ENCODE data around the gene ADAMTS13.

Gene ADAMTS13

DNA sequence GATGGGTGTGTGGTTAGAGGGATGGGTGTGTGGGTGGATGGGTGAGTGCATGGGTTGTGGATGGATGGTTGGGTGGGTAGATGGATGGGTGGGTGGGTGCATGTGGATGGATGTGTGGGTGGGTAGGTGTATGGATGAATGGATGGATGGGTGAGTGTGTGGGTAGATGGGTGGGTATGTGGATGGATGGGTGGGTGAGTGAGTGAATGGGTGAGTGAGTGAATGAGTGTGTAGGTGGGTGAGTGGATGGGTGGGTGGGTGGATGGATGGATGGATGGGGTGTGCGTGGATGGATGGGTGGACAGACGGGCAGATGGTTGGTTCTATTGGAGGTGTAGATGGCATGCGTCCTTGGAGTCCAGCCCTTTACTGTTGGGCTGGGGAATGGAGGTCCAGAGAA, 28.8 kb upstream of the ADAMTS13 start:
- no peak for DNase-seq

DNA sequence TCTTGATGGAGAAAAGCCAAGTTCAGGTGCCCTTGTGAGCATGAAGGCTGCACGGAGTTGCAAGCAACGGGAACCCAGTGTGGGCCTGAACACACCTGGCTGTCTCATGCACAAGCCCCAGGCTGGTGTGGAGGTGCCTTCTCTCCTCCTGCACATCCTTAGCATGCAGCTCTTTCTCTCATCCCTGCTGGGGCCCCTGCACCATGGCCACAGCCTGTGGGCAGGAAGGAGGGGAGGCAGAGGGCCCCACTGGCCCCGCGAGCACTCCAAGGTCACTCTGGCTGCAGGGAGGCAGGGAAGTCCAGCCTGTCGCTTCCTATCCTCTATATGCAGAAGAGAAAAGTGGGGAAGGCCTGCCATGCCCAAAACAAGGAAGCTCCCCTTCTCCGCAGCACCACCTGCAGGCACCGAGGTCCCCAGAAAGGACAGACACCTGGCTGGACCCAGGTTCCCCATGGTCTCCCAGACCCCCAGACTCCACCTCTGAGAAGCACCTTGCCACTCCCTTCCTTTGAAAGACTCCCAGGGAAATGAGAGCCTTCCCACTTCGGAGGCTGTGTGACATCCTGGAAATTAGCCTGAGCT, 27.4 kb upstream of the ADAMTS13 start:
- DNase-seq: no peak

DNA sequence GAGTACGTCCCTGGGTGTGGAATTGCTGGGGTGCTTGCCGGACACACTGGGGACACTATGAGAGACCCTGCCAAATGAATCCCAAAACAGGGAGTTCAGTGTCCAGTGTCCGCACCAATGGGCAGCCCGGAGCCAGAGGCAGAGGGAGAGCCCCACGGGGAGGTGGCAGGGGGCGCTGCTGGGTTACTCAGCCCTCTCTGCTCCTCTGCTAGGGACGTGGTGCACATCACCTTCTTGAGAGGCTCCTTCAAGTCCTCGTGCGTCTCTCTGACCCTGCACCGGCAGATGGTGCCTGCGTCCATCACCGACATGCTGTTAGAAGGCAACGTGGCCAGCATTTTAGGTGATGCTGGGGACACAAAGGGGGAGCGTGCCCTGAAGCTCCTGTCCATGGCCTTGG, 25.2 kb upstream of the ADAMTS13 start:
- no peak for DNase-seq

DNA sequence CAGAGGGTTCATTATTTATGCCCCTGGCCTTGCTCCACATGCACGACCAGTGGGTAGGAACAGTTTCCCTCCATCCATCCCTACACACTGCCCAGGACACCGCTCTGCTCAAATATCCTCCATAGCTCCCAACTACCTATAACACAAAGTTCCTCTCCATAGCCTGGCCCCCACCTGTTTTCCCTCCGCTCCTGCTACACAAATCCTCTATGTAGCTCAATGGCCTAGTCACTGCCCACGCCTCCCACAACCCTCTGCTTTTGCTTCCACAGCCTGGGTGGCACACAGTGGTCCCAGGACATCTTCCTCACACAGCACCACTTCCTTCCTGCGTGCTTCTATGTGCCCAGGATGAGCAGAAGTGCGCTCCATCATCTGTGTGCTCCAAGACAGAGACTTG, 24.8 kb upstream of the ADAMTS13 start:
- DNase-seq: no peak

DNA sequence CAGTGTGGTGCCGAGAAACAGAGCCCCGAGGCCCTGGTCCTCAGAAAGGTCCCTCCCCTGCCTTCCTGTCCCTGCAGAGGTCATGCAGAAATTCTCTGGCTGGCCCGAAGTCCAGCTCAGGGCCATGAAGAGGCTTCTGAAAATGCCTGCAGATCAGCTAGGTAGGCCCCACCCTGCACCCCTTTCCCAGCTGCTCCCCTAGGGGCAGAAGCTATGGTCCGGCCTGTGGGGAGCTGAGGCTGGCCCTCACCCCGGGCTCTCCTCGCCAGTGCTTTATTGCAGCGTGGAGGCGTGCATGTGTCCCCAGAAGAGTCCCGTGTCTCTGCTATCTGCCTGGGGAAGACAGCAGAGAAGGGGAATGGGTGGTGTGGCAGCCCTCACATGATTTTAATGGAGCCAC, 24.3 kb upstream of the ADAMTS13 start:
- DNase-seq: no peak

DNA sequence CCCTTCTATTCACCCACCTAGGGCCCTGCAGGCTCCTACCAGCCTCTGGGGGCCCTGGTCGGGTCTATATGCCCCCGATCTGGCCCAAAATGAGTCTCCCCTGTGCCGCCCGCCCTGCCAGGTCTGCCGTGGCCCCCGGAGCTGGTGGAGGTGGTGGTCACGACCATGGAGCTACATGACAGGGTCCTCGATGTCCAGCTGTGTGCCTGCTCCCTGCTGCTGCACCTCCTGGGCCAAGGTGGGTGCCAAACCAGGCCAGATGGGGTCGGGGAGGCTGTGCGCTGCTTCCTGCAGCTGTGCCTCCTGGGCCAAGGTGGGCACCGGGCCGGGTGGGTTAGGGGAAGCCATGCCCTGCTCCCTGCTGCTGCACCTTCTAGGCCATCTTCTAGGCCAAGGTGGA, 21.9 kb upstream of the ADAMTS13 start:
- no peak for DNase-seq

DNA sequence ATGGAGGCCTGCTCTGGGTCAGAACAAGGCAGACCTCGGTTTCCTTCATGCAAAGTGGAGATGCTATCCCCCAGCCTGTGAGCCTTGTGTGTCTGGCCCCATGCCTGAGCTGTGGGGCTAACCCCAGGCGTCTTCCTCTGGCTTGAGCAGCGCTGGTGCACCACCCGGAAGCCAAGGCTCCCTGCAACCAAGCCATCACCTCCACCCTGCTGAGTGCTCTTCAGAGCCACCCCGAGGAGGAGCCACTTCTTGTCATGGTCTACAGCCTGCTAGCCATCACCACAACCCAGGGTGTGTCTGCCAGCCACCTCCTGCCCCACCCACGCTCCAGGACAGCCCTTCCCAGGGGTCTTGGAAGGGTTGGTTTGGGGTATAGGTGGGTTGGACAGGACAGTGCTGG, 20.6 kb upstream of the ADAMTS13 start:
- DNase-seq: no peak

DNA sequence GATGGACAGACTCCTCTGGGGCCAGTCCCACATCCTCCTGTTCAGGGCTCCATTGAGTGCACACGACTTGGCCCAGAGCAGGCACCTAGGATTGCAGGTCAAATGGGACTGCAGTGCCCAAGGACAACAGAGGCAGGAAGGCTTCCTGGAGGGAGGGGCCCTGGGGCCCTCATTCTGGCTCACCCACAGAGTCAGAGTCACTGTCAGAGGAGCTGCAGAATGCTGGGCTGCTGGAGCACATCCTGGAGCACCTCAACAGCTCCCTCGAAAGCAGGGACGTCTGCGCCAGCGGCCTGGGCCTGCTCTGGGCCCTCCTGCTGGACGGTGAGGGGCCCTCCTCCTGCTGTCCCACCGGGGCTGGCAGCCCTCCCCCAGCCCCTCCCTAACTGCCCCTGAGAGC, 19.5 kb upstream of the ADAMTS13 start:
- DNase-seq: no peak

DNA sequence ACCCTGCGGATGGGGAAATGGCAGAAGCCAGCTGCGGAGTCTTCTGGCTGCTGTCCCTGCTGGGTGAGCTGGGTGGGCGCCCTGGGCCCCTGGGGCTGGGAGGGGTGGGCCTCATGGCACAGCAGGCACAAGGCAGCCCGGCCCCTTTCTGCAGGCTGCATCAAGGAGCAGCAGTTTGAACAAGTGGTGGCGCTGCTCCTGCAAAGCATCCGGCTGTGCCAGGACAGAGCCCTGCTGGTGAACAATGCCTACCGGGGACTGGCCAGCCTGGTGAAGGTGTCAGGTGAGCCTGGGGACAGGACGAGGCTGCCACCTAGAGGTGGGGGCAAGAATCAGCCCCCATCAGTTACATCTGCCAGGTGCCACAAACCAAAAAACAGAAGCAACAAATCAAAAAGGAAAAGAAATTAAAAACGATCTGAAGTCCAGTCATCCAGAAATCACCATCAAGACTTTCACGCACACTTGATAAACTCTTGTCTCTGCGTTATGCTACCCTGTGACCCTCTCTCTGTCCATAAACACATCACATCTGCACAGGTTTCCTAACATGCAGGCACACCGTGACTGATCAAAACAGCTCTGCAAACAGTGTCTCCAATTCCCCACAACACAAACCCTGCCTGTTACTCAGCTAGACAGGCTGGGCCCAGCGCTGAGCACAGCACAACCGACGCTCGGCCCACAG, 18.3 kb upstream of the ADAMTS13 start:
- DNase-seq: no peak

DNA sequence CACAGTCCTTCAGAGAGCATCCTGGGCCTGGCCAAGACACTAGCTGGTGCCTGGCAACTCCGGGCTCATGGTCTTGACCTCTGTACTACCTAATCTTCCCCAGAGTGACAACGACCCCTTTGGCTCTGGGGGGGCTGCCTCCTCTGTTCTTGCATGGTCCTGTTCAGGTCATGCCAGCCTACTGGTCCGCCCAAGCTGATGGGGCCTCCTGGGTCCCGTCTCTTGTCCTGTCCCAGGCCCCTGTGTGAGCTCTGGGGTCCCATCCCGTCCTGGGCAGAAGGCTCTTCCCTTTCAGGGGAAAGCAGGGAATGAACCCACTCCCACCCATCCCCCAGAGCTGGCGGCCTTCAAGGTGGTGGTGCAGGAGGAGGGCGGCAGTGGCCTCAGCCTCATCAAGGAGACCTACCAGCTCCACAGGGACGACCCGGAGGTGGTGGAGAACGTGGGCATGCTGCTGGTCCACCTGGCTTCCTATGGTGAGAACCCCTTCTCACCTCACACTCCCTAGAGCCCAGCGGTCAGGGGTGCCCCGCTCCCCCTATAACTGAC, 17.6 kb upstream of the ADAMTS13 start:
- no peak for DNase-seq

DNA sequence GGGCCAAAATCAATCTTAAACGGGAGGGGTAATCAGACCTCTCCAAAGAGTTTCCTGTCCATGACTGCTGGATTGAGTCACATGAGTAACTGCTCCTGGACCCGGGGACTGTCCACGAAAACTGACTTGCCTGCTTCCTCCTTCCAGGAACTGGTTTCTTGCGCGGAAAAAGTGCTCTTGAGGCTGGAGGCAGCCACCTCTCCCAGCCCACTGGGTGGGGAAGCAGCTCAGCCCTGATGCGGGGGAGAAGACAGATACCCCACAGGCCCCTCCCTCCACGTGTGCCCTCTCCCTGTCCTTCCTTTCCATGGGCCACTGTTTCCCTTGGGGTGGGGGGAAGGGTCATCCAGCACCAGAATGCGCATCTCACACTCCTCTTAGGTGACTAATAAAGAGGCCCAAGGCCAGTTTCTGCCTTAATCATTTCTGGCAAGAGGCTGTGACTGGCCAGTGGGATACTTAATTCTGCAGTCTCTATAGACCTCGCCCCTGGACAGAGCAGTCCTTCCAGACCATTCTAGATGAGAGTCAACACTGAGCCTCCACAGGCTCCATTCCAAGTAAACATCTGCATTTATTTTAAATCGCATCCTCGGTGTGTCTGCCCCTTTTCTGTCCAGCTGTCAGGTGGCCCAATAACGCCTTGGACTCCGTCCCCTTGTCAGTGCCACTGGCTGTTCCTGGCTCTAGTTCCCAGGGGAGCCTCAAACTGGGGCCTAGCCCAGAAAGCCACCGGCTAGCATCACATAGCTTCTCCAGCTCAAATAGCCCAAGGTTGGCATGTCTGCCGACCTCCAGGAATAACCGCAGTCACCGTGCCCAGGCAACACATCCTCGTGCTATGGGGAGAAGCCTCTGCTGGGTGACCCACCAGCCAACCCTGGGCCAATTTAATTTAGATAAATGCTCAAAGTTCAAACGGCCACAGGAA, 16.4 kb upstream of the ADAMTS13 start:
- DNase-seq: no peak

DNA sequence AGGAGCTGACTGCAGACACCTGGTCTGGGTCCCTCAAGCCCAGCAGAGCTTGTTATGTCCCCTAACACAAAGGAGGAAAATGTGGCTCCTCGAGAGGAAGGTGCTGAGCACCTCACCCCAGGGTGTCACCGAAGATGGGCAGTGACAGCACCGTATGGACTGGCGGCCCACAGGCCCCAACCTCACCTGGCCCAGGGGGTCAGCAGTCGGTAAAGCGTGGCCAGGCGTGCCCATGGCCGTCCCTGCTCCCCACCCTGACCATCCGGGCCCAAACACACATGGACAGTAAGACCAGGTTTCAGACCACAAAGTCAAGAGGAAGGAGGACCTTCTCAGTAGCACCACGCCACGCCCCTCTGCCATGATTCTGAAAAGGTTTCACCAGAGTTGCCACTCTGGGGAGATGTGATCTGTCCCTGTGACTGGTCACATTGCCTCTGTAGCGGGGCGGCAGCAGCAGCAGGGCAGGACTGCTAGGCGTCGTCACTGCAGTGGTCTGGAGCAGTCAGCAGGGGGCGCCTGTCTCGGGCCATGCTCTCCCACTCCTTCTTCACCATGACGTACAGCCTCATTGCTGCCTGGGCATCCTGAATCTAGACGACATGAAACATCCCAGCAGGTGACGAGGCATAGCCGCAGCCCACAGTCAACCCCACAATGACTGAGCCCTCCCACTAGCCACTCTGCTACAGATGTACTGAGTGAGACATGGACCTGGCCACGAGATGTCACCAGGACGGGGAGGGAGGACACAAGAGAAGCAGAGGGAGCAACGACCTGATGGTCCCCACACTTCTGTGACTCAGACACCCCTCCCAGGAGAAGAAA, 15.5 kb upstream of the ADAMTS13 start:
- DNase-seq: peak; percentile 23 to 64

DNA sequence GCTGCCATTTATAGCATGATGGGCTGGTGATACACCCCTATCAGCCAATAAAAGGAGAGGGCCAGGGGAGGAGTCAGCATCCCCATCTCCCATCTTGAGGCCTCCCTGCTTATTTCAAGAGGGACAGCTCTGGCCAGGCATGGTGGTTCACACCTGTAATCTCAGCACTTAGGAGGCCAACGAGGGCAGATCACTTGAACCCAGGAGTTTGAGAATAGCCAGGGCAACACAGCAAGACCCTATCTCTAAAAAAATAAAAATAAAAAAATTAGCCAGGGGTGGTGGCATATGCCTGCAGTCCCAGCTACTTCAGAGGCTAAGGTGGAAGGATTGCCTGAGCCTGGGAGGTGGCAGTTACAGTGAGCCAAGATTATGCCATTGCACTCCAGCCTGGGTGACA, 14.1 kb upstream of the ADAMTS13 start:
- no peak for DNase-seq

DNA sequence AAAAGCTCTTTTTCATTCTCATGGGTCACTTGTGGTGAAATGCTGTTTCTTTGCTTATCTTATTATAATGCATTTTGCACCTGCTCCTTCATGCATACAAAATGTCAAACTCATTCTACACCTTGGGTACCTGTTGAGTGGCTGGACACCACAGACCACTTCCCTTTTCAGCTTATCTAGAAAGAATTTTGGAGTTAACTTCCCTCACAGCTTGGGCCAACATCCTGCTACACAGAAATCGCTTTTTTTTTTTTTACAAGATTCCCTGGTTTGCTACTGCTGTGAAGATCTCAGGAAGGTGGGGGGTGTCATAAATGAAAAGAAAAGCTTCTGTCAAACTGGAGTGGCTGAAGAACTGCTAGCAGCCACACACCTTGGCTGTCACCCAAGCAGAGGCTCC, 7.0 kb upstream of the ADAMTS13 start:
- no peak for DNase-seq

DNA sequence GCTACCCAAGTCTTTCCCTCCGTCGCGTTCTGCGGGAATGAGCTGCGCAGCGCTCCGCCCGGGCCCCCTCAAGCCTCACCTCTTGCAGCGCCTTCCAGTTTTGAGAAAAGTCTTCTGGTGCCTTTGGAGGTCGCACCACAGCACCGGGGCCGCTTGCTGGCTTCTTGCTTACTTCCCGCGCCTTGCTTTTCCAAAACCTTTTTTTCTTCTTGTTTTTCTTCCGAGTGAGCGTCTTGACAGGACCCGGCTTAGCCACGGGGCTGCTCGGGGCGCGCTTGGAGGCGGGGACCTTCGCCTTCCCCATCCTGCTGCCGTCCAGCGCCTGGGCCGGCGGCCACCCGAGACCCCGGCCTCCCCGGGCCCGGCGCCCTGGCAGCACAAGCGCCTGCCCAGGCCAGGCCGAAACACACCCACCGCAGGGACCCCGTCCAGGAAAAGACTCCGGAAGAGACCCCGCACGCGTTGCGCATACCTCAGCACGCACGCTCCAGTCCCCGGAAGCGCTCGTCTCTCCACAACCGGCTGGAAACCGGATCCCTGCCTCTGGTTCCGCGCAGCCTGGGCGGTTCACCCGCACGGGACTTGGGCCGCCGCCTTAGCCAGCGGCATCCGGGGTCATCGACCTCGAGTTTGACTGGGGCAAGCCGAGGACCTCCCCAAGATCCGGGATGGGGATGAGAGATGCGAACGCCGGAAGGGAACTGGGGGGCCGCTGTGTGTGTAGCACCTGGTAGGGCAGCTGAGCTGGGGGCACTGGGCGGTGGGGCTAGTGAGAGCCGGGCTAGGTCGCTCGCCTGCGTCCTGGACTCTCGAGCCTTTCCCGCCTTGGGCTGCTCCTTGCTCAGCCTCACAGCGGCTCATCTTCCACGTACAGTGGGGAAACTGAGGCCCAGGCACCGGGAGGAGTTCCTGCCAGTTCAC, 4.4 kb upstream of the ADAMTS13 start, which contains the start of gene REXO4:
REXO4 (minus strand) TSS at position 470 of the 921 bp plus-strand sequence; CDS start at position 304, 166 bp downstream.
- peak; percentile 75 to 78 for DNase-seq

DNA sequence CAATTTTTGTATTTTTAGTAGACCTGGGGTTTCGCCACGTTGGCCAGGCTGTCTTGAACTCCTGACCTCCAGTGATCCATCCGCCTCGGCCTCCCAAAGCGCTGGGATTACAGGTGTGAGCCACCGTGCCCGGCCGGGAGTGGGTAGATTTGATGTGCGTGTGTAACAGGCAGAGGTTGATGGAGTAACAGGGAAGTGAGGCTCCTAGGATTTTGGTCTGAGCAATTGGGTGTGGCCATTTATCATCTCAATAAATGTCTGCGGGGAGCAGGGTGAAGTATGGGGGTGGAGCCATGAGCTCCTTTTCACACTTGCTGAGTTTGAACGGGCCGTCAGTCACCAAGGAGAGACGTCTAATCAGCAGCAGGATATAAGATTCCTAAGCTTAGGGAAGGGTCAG, 3.2 kb upstream of the ADAMTS13 start:
- DNase-seq: no peak

DNA sequence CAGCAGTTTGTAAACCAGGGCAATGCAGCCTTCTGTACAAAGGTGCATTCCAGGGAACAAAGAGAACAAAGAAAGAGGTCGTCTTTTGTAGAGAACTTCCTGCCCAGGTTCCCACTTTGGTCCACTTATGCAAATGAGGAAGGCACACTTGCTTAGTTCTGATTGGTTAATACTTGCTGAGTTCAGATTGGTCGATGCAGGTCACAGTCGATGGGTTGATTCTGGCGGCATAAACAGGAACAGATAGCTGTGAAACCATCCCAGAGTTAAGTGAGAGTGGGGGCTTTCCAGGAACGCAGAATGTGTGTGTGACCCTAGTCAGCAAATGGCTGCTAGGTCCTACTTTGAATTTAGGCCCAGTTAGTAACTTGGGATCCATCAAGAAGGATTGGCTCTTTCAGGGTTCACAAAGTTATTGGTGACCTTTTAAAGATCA, 1.8 kb upstream of the ADAMTS13 start:
- DNase-seq: no peak

DNA sequence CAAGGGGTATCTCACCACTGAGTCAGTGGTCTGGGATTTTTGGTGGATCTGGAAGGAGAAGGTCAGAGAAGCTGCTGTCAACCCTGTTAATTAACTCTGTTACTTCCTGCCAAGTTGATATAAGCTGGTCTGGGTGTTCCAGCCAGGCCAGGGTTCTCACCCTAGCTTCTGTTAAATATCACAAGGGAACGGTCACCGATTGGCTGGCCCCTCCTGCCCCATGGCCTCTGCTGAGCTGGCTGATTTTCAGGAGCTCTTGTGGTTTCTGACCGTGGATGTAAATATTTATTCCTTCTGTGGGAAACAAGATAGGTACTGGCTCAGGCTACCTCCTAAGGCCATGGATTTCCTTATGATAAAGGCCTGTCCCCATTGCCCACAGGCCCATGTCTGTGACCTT, 1.0 kb downstream of the ADAMTS13 start:
- DNase-seq: no peak

DNA sequence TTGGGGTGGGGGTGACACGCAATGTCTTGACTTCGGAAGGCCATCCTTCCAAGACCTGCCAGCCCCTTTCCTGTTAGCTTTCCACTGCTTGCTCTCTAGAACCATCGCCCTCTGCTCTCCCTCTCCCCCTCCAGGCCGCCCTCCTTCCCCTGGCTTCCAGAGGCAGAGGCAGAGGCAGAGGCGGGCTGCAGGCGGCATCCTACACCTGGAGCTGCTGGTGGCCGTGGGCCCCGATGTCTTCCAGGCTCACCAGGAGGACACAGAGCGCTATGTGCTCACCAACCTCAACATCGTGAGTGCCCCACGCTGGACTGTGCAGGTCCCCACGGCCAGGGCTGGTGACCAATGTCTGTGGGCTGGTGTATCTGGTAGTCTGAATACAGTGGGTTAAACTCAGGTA, 2.0 kb downstream of the ADAMTS13 start:
- DNase-seq: no peak

DNA sequence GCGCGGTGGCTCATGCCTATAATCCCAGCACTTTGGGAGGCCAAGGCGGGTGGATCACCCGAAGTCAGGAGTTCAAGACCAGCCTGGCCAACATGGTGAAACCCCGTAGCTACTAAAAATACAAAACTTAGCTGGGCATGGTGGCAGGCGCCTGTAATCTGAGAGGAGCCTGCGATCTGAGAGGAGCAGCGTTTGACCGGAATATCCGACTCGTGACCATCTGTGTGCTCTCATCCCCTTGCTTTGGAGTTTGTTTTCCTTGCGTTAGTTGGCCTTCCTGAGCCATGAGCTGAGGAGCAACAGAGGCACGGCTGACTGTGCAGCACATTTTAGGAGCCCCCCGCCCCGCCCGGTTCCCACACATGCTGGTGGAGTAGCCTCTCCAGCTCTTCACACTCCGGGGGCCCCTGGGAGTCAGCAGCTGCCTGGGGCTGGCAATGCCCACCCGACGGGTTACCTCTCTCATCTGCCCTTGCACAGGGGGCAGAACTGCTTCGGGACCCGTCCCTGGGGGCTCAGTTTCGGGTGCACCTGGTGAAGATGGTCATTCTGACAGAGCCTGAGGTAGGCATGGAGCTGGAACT, 3.0 kb downstream of the ADAMTS13 start:
- no peak for DNase-seq

DNA sequence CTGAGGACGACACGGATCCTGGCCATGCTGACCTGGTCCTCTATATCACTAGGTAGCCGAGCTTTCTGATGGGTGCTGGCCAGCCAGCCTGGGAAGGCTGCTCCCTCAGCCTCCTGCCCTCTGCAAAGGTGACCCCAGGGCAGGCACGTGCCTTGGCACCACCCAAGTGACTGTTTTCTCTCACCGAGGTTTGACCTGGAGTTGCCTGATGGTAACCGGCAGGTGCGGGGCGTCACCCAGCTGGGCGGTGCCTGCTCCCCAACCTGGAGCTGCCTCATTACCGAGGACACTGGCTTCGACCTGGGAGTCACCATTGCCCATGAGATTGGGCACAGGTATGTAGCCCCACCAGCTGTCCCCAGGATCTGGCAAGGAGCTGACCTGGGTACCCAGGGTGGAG, 3.8 kb downstream of the ADAMTS13 start:
- no peak for DNase-seq

Data from hippocampal formation (tissue), 2 donors.